ENCODE data around the gene SMC2.

DNA sequence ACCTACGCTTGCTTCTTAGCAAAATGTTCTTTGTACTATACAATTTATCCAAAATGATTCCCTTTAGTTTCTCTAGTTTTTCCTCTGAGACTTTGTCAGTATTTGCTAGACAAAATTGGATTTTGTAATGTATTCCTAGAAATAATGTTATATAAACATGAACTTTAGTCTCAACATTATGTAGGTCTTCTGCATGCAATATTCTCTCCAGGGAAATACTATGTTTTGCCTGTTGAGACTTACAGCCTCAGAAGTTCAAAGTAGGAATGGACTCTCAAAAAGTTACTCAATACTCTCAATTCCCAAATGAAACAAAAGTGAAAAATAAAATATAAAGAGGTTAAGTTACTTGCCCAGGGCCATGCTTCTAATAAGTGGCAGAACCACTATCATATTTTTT lies 24.8 kb upstream of the SMC2 start:
- TF ChIP-seq ETV5 (CRISPR knock-in tag; IDR thresholded peaks at IDR 0.05; ENCODE audit: borderline replicate concordance): no peak
- TF ChIP-seq GTF2F1 (IDR thresholded peaks at IDR 0.05; ENCODE audit: low read length): no peak
- no peak for TF ChIP-seq KDM5A (IDR thresholded peaks at IDR 0.05; ENCODE audit: borderline replicate concordance, low read length)
- no peak for TF ChIP-seq CTCF (CRISPR knock-in tag; IDR thresholded peaks at IDR 0.05)
- TF ChIP-seq ZNF121 (CRISPR knock-in tag; IDR thresholded peaks at IDR 0.05): no peak

Measured in HepG2 (cell line).